GM12892 (cell line): ENCODE results near the gene KIF26B.

Source experiments
- DNase-seq: peaks from one replicate; pipeline ENCODE4 v3.0.0; 2011; ENCODE audit not compliant: insufficient read length
- FAIRE-seq: peaks from 2 replicates; lab custom pipeline; 2011; peaks lifted over from hg19 to GRCh38; lab: Jason Lieb, UNC
- POLR2A ChIP-seq: IDR thresholded peaks from 2 replicates; pipeline ENCODE4 v1.6.1; 2011; ENCODE audit warnings: low read depth, low read length, control low read depth
- POLR2AphosphoS5 ChIP-seq: IDR thresholded peaks from 2 replicates; pipeline ENCODE4 v1.6.1; 2011; ENCODE audit warnings: low read depth, low read length, control low read depth
- TAF1 ChIP-seq: IDR thresholded peaks from 2 replicates; pipeline ENCODE4 v1.6.1; 2011; ENCODE audit warnings: low read depth, mild to moderate bottlenecking, control low read depth, low read length, borderline replicate concordance

The KIF26B gene

GRCh38 chr1:245216366-245217115 is 61.8 kb downstream of the KIF26B start:
- TF ChIP-seq TAF1: no peak
- TF ChIP-seq POLR2AphosphoS5: no peak
- no peak for TF ChIP-seq POLR2A
- DNase-seq (no peak), FAIRE-seq (no peak)

DNA sequence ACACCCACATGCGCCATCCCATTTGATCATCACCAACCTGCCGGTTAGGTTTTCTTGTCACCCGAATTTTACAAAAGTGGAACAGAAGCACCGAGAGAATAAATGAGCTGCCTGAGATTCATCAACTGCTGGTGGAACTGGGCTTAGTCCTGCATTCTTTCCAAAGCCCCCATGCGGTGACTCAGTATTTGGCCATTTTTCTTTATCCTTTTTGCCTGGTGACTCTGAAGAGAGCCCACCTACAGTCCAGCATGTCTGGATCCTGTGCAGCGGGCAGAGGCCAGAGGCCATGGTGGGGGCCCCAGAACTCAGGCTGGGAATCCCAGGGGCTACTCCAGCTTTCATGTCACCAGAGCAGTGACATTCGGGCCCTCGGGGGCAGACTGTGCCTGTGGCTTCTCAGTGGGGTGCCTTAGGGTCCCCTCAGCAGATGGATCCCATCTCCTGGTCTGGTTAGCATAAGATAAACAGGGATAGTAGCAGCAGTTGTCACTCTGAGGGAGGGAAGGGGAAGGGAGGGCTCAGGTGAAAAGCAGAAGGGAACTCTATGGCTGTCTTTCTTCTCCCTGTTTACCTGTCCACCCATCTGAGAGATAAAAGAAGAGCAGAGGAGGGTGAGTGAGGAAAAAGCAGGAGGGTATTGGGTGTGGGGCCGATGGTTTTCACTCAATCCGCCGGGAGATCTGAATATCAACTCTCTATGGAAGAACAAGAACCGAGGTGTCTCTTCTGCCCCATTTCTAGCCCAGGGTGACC is 63.2 kb downstream of the KIF26B start:
- FAIRE-seq (no peak), DNase-seq (no peak)
- TF ChIP-seq POLR2AphosphoS5 (no peak), POLR2A (no peak), TAF1 (no peak)

- TF ChIP-seq TAF1 (no peak), POLR2A (no peak)
- DNase-seq (no peak), FAIRE-seq (no peak)
These were observed 65.7 kb downstream of the KIF26B start for GRCh38 chr1:245220381-245220985.

DNA sequence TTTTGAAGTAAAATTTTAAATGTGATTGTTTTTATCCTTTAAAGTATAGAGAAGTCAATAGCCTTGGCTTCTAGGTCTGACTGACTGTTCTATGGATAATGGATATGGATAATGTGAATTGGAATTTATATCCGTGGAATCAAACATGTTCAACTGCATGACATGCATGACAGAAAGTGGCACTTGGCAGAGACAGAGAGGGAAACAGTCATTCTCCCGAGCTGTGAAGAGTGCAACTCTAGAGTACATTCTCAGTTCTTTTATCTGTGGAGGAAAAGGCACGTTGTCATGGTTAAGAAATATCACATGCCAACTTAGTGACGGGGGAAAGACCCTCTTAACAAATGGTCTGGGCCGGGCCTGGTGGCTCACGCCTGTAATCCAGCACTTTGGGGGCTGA is 67.0 kb downstream of the KIF26B start:
- no peak for DNase-seq
- TF ChIP-seq POLR2AphosphoS5: no peak
- TF ChIP-seq POLR2A: no peak
- no peak for TF ChIP-seq TAF1
- FAIRE-seq: no peak

DNA sequence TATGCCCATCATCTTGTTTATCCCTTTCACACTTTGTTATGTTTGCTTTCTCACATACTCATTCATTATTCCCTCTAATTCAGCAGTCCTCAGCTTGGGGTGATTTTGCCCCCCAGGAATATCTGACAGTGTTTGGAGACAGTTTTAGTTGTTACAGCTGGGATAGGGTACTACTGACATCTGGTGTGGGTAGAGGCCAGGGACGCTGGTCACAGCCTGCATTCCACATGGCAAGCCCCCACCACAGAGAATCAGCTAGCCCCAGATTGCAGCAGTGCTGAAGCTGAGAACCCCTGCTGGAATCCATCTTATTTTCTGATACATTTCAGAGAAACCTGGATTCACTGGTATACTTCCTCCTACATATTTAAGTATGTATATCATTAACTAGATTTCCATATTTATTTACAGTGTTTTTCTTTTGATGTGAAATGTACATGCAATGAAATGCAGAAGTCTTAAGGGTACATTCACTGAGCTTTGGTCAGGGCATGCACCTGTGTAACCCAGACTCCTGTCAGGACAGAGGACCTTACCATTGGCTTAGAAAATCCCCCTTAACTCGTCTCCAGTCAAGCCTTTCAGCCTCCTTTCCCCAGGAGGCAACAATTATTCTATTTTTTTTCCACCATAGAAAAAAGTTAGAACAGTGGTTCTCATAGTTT is 68.3 kb downstream of the KIF26B start:
- DNase-seq: no peak

GRCh38 chr1:245225322-245226202 is 70.8 kb downstream of the KIF26B start:
- no peak for FAIRE-seq
- TF ChIP-seq TAF1 (no peak), POLR2A (no peak), POLR2AphosphoS5 (no peak)

More for the DNA sequence above, 68.3 kb downstream of the KIF26B start:
- no peak for FAIRE-seq
- TF ChIP-seq TAF1: no peak
- no peak for TF ChIP-seq POLR2AphosphoS5
- TF ChIP-seq POLR2A: no peak

DNA sequence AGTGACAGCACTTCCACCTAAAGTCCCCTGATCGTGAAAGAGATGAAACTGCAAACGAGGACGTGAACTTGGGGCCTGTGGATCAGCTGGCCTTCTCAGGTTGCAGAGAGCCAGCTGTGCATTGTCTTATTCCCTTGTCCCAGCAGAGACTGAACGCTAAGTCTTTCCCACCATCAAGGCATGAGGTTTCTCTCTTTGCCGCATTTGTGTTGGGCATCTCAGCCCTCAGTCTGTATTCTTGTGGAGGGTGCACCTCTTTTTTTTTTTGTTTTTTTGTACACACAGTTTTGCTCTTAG is 71.4 kb downstream of the KIF26B start:
- TF ChIP-seq TAF1 (no peak), POLR2AphosphoS5 (no peak), POLR2A (no peak)
- no peak for FAIRE-seq
- DNase-seq: no peak

More at GRCh38 chr1:245225322-245226202, 70.8 kb downstream of the KIF26B start:
- DNase-seq: no peak

DNA sequence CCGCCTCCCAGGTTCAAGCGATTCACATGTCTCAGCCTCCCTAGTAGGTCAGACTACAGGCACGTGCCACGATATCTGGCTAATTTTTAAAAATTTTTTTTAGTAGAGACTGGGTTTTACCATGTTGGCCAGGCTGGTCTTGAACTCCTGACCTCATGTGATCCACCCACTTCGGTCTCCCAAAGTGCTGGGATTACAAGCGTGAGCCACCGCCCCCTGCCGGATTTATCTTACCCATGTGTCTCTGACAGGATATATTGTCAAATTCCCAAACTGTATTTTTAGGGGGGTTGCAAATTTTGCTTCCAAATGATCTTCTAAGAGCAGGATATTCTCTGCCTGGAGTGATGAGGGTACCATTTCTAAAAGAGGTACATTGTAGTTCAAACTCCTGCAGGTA is 74.3 kb downstream of the KIF26B start:
- TF ChIP-seq POLR2A: no peak
- TF ChIP-seq POLR2AphosphoS5: no peak
- no peak for TF ChIP-seq TAF1
- FAIRE-seq (no peak), DNase-seq (no peak)

GRCh38 chr1:245232931-245233330 is 78.1 kb downstream of the KIF26B start:
- DNase-seq (no peak), FAIRE-seq (no peak)
- TF ChIP-seq POLR2A (no peak), POLR2AphosphoS5 (no peak)

DNA sequence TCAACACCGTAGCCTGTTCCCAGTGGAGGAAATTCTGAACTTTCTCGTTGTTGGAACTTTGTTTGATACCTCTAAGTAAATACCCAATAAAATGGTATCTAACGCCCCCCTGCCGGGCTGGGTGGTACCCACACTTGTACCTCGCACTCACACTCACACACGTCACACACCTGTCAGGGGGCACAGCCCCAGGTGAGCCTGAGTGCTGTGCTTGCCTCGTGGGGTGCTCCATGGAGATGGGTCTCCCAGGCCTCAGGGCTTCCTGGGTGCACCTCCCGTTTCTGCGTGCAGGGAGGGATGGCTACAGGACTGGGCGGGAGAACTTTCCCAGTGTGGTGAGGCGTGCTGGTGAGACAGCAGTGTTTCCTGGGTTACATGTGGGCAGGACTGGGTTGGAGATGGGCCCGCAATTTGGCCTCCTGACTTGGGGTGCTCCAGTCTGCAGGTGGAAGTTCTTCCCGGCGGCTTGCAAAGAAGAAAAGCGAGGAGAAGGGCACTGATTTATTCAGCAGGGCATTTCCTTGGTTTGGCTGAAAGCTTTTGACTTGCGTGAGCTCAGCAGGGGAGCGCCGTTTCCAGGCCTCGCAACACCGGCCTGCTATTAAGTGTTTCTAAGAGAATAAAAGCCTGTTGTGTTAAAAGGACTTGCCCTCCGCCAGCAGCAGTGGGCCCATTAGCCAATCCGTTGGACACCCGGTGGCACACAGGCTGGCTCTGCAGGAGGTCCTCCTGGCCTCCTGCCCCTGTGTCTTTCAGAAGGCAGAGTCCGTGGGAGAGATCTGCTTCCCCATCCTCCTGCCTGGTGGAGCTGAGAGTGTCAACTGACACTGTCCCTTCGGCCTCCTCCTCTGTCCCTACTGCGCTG is 79.7 kb downstream of the KIF26B start:
- DNase-seq (no peak), FAIRE-seq (no peak)
- no peak for TF ChIP-seq TAF1
- TF ChIP-seq POLR2A: no peak
- no peak for TF ChIP-seq POLR2AphosphoS5
